AML-193 (cell line): ENCODE data around the gene HOXD13.

Experiments
- DNase-seq, 2 experiments: peaks; one replicate each; lab custom pipeline; 2025; lab: John Stamatoyannopoulos, UW

The HOXD13 gene

GRCh38 chr2:176106581-176107539 is 14.3 kb downstream of the HOXD13 start, which contains the start of gene HOXD11:
TSS of gene HOXD11 (plus strand) at chr2:176107280. CDS start at chr2:176107356, 76 bp downstream.
- DNase-seq, result no peak

DNA sequence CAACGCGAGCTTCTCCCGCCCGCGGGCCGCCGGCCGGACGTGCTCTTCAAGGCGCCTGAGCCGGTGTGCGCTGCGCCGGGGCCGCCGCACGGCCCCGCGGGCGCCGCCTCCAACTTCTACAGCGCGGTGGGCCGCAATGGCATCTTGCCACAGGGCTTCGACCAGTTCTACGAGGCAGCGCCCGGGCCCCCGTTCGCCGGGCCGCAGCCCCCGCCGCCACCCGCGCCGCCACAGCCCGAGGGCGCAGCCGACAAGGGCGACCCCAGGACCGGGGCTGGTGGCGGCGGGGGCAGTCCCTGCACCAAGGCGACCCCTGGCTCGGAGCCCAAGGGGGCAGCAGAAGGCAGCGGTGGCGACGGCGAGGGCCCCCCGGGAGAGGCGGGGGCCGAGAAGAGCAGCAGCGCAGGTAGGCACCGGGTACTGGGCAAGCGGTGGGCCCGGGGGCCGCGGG is 15.2 kb downstream of the HOXD13 start:
- DNase-seq, result no peak

DNA sequence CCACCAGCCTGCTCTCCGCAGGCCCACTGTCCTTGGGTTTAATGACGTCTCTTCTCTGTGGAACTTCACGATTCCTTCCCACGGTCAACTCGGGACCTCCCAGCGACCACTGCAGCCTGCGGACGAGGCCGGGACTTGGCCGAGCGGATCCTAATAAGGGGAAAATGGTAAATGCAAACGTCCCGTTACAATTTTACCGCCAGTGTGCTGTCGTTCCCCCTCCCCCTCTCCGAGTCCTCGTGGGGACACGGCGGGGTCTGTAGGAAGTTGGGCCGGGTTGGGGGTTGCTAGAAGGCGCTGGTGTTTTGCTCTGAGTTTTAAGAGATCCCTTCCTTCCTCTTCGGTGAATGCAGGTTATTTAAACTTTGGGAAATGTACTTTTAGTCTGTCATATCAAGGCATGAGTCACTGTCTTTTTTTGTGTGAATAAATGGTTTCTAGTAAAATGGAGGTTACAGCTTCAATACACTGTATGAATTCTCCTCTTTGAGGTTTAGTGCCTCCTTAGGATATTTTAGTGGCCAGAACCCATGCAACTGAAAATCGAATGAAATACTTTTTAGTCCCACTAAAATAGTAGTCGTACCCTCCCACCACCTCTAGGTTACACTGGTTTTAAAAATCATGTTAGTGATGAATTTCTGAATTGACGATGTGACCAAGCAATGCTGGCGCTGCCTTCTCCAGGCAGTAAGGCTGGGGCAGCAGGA is 16.8 kb downstream of the HOXD13 start:
- DNase-seq, result no peak

GRCh38 chr2:176109946-176110345 is 17.4 kb downstream of the HOXD13 start:
- no peak for DNase-seq

DNA sequence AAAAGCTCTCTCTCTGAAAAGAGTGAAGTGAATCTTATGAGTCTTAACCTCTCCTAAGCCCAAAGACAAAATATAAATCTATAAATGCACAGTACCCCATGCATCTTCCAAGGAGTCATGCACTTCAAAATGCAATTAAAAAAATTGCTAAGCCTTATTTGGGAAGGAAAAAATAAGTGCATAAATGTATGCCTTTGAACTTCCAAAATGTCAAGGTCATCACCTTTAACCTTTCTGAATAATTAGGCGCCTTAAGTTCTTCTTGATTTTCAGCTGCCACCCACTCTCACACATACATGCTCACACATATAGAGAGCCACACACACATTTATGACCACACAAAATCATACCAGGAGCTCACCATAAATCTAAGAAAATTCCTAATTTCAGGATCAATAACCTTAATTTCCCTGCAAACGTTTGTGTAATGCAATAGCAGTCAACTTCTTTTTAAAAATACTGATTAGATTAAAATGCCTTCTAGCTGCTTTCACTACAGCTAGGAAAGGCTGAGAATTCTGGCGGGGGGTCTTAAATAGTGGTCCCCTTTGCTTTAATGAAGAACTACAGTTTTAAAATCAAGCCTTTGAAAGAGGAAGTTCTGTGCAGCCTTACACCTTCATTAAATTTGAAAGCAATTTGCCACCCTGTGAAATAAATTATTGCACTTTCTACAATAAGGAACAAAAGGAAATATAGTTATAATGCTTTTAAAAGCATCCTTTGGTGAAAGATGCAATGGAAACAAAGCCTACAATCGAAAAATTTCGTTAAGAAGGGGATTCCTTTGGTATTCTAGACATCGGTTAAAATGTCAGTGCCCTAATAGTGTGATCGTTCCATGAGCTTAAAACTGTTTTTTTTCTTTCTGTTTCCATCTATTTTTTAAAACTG is 18.1 kb downstream of the HOXD13 start:
- no peak for DNase-seq

DNA sequence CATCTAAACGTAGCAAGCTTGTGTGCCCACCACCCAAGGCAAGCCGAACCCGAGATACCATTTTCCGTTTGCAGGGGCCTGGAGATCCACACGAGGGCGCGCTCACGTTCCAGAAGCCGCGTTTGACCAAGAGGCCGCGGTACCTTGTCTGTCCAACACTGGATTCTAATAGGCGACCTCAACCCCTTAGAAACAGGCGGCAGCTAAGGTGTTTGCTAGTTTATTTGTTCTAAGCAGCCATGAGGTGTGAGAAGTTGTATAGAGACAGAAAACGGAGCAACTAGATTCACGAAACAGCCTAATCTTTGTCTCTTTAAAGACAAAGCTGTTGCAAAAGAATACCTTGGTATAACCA is 18.8 kb downstream of the HOXD13 start:
- no peak for DNase-seq

DNA sequence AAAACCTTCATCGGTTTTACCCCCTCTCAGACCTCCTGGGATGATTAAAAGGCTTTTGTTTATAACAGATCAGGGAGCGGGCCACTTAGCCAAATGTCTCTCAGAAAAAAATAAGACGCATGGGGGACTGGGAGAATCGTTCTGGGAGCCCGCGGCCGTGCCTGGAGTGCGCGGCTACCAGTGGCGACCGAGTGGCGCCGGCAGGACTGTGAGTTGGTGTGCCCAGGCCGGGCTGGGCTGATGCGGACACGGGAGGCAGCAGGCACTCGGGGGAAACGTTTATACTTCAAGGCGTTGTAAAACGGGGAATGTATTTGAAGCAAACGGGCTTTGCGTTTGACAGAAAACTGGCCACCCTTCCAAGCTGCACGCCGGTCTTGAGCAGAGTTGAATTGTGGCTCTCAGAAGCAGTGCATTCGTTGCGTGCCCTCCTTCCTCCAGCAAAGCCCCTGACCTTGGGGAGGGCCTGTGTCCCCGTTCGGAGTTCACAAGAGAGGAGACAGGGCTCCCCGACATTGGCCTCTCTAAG is 19.4 kb downstream of the HOXD13 start:
- no peak for DNase-seq

GRCh38 chr2:176112375-176113302 is 20.1 kb downstream of the HOXD13 start:
- no peak for DNase-seq

DNA sequence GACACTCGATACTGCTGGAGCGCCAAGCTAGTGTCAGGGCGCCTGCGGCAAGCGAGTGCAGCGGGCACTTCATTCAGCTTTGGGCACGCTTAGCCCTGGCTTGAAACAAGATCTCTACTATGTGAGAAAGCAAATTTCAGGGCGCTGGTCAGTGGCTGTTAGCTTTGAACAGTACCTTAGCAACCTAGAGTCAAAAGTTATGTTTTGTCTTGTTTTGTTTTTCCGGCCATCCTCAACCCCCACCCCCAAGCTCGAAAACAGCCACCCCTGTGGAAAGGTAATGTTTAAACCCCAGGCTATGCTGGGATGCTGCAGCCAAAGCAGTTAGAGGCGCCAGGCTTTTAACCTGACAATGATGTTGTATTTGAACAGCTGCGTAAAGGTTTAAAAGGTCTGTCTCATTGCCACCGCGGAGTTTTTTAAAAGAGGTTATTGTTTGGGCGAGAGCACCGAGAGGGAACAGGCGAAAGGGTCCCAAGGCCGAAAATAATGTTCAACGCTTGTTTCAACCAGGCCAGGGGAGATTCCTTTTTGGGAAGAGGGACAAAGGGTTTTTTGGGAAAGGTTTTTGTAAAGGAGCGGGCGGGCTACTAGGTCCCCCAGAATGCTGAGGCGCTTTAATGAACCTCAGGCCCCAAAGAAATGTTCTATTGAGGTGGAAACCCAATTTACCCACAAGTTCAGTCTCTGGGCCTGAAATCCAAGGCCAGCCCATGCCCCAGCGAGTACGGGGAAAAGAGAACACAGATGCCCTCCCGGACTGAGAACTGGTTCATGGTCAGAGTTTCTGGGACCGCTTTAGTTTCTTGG is 21.8 kb downstream of the HOXD13 start:
- DNase-seq, result no peak

DNA sequence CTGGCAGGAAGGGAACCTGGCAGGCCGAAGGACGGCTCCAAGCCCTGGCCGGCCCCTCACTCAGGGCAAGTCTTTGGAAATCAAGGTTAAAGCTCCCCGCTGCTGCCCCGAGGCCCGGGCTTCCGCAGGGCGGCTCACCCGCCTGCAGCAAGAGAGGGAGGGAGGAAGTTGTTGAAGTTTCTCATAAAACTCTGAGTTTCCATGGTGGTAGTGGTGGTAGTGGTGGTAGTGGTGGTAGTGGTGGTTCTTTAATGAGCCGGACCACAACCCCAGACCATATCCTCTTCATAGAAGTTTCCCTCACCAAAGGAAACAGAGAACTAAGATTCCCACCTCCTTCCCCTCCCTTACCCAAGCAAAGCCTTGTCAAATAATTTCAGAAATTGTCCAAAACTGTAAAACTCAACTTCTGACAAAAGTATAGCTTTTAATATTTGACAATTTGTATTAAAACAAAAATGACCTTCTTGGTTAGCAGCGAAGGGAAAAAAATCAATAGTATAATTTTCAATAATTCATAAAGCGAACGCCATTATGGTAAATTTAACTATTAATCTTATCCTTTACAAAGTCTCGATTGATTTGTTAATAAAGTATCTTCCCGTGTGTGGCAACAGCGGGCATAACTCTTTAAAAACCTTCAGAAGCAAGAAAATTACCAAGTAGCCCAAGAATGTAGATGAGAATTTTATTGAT is 22.6 kb downstream of the HOXD13 start:
- DNase-seq, result no peak

DNA sequence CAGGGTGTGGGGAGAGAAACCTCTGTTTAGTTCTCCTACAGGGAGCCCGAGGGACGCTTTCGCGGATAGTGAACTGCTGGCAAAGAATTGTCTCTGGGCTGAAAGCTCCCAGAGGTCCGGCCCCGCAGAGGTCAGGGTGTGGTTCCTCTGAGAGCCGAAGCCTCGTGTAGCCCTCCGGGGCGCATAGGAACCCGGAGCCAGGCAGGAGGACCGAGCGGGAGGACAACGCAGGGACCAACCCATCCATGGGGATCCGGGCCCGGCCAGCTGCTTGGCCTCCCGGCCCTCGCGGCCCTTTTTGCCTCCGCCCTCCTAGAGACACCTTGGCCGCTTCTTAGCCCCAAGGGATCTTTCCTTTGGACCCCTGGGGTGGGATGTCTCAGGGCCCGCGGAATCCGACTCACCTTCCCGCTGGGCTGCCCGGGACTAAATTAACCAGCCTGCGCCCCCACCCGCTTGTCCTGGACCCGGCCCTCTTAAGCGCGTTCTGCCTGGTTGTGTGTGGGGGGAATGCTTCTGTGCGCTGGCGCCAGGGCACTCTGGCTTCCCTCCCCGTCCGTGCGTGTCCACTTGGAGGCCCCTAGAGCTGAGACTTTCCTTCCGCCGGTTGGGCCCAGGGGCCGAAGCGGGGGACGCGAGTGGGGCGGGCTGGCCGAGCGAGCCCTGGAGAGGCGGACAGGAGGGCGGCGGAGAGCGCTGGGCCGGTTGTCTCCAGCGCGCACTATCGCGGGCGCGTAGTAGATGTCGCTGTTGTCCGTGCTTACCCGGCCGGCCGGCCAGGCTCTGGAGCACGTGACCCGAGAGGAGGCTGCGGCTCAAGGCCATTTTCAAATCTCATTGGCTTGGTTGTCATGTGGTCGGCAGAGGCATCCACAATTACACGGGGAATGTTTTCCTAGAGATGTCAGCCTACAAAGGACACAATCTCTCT is 23.6 kb downstream of the HOXD13 start, which contains the start of gene HOXD10:
Gene HOXD10, plus strand, starts transcription at position 896 of the 931 bp plus-strand sequence. CDS start 56 bp downstream, outside the sequence.
- no peak for DNase-seq

- no peak for DNase-seq
Measured at GRCh38 chr2:176117162-176117822, 24.8 kb downstream of the HOXD13 start.

DNA sequence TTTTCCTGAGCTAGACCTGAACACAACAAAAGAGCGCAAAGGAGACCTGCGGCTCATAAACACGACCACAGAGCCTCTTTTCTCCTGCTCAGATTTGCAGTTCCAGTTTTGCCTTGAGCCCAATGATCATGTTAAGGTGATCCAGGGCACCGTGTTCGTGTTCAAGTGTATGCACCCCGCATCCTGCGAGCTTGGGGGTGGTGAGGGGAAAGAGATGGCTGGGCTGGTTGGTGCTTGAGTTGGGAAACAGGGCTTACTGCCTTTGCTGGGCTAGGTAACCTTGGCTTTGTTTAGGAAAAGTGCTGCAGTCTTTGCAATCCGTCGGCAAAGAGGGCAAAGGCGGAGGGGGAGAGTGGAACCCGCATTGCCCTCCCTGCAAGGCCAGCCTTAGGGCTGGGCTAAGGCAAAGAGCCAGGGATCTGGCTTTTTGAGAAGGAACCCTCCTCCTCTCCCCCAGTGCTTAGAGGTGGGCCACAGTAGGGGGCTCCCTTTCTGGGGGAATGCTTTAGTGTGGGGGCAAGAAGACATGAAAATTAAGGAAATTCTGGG is 25.4 kb downstream of the HOXD13 start:
- no peak for DNase-seq

DNA sequence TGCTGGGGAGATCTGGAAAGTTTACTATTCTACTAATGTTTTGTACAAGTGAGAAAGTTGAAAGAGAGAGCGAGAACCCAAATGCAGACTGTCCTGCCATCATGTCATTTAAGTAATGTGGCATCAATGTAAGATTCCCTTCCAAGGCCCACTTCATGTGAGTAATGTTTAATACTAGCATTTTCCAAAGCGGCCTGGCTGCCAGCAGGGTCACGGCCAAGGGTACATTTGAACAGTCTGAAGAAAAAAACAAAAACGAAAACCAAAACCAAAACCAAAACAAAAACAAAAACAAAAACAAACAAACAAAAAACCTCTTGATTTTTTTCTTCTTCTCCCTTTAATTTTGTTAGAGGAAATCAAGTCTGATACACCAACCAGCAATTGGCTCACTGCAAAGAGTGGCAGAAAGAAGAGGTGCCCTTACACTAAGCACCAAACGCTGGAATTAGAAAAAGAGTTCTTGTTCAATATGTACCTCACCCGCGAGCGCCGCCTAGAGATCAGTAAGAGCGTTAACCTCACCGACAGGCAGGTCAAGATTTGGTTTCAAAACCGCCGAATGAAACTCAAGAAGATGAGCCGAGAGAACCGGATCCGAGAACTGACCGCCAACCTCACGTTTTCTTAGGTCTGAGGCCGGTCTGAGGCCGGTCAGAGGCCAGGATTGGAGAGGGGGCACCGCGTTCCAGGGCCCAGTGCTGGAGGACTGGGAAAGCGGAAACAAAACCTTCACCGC is 26.2 kb downstream of the HOXD13 start:
- no peak for DNase-seq

DNA sequence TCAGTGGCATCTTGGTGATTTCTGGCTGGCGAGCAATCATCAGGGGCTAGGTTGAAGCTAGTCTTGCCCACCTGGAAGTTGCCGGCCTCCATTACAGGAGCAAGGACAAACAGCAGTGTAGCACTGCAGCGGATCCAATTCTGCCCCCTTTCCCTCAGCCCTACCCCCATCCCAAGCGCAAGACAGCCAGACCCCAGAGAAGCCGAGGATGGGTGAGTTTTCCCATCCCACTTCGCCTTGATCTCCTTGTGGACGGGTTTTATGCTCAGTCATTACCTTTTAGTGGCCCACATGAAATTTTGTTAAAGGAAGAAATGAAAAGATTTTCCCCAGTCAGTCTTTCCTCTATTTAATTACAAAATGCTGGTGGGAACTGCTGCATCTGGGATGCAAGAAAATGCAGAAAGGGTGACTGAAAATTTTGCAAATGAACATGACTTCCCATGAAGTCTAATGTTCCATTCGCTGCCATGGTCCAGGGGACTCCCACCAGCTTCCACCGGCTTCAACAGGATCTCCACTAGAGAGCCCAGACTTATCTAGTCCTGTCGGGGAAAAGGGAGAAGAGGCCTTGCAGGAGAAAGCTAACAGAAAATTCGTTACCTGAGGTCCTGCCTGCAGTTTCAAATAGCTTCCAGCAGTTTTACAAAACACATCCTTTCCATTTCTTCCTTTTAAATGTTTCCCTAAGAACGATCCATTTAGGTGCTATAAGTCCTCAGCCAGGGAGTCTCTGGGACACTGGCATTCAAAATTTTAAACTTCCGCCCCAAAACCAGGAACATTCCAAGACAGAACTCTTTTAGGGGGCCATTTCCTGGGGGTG is 28.1 kb downstream of the HOXD13 start:
- DNase-seq, result no peak
